ENCODE results near the gene OLFML3. TPM values are rescaled to one million over a fixed set of nuclear protein-coding genes. Genes with fewer than 3 reads are reported as not detected.

OLFML3 gene
- total and polyA plus RNA-seq, 2 of the 8 experiments (the other 6 are each of a cell fraction or from before 2014, with no cell fraction given) = 56.0 to 72.3 TPM

GRCh38 chr1:113943028-113943811 lies 36.1 kb upstream of the OLFML3 start (continued):
- TF ChIP-seq CHD7 (IDR thresholded peaks at IDR 0.05; ENCODE audit: insufficient replicate concordance, low read length) = no peak
- no peak for TF ChIP-seq RBBP5 (IDR thresholded peaks at IDR 0.05; ENCODE audit: borderline replicate concordance, low read depth, low read length)
- no peak for TF ChIP-seq SIN3A (conservative IDR thresholded peaks at IDR 0.05 in 1 of 2, IDR thresholded peaks at IDR 0.05 in 1 of 2; ENCODE audit: low read depth in 1 of 2, low read length in 2 of 2)
- no peak for TF ChIP-seq RAD21 (IDR thresholded peaks at IDR 0.05 in 1 of 2, conservative IDR thresholded peaks at IDR 0.05 in 1 of 2; ENCODE audit: low read depth in 2 of 2, low read length in 2 of 2)
- TF ChIP-seq BRCA1 (IDR thresholded peaks at IDR 0.05; ENCODE audit: low read depth, low read length) = no peak
- no peak for TF ChIP-seq ZNF274 (IDR thresholded peaks at IDR 0.05; ENCODE audit: borderline replicate concordance, extremely low read depth, low read length)
- no peak for TF ChIP-seq SP1 (IDR thresholded peaks at IDR 0.05; ENCODE audit: low read depth, low read length)

All from H1 (cell line).